GM12878 (cell line): ENCODE results near the gene BTG1. TPM values are rescaled to one million over a fixed set of nuclear protein-coding genes. Genes with fewer than 3 reads are reported as not detected.

Source experiments
- ATAC-seq: fragments of 200-7000 bp; cut with Tn5 transposase; 3 replicates; pipeline ENCODE4 v1.9.1; 2020; ENCODE audit warnings: mild to moderate bottlenecking, moderate library complexity
- BruUV-seq: library from RNA; stranded (reverse); fragments of 400-500 nt; replicated peaks from 2 replicates; lab custom pipeline; 2021; lab: Mats Ljungman, UMichigan
- CTCF ChIA-PET: fragments of 300-600 bp; sonication (Branson Sonifier 250); formaldehyde crosslinking; extraction: SDS; loops from one replicate; lab custom pipeline; 2021; ENCODE audit warnings: inconsistent platforms; lab: Yijun Ruan, JAX
- POLR2A ChIA-PET: fragments of 350-600 bp; formaldehyde crosslinking; extraction: SDS; loops from one replicate; lab custom pipeline; 2021; ENCODE audit warnings: inconsistent platforms; lab: Charles Lee
- RAD21 ChIA-PET: fragments of 300-600 bp; sonication (Branson Sonifier 250); formaldehyde crosslinking; loops from one replicate; lab custom pipeline; 2023; ENCODE audit warnings: antibody characterized with exemption; ENCODE audit not compliant: unreplicated experiment; lab: Charles Lee
- SMC1A ChIA-PET: fragments of 300-600 bp; sonication (Branson Sonifier 250); formaldehyde crosslinking; loops from one replicate; lab custom pipeline; 2023; ENCODE audit not compliant: unreplicated experiment, uncharacterized antibody; lab: Charles Lee
- DNase-seq: peaks from one replicate; pipeline ENCODE4 v3.0.0-alpha.2; 2011; ENCODE audit warnings: low read depth, low spot score
- FAIRE-seq: peaks from 3 replicates; lab custom pipeline; 2011; peaks lifted over from hg19 to GRCh38; lab: Jason Lieb, UNC
- H2AFZ ChIP-seq: 2 replicates; pipeline ENCODE4 v1.6.0; 2011; ENCODE audit warnings: low read depth, low read length, control low read depth; ENCODE audit not compliant: control insufficient read depth
- H3K27ac ChIP-seq: 2 replicates; pipeline ENCODE4 v1.5.1; 2011; ENCODE audit warnings: control low read depth; ENCODE audit not compliant: control insufficient read depth, insufficient read depth
- H3K27me3 ChIP-seq, 2 experiments: replicated peaks in 1 of 2; 2 replicates each; pipeline versions ENCODE4 v1.6.0 to v1.6.1; 2011; ENCODE audit warnings: low read length in 1 of 2; ENCODE audit not compliant: control insufficient read depth in 2 of 2, insufficient read depth in 2 of 2
- H3K36me3 ChIP-seq, 2 experiments: 2 replicates each; pipeline ENCODE4 v1.5.1; 2011; ENCODE audit warnings: low read length in 1 of 2; ENCODE audit not compliant: control insufficient read depth in 2 of 2, insufficient read depth in 2 of 2
- H3K4me1 ChIP-seq: 2 replicates; pipeline ENCODE4 v1.6.1; 2011; ENCODE audit warnings: mild to moderate bottlenecking, low read length, moderate library complexity, mixed read lengths; ENCODE audit not compliant: control insufficient read depth, insufficient read depth
- H3K4me2 ChIP-seq: 2 replicates; pipeline ENCODE4 v1.6.0; 2011; ENCODE audit warnings: control low read depth; ENCODE audit not compliant: control insufficient read depth, insufficient read depth
- H3K4me3 ChIP-seq: fragments of 200-600 bp; sonication (generic); 2 replicates; pipeline ENCODE4 v1.5.1; 2016
- H3K79me2 ChIP-seq: 2 replicates; pipeline ENCODE4 v1.6.0; 2011; ENCODE audit warnings: low read length; ENCODE audit not compliant: control insufficient read depth, insufficient read depth
- H3K9ac ChIP-seq: 2 replicates; pipeline ENCODE4 v1.8.0; 2011; ENCODE audit warnings: low read length, control low read depth, mixed read lengths; ENCODE audit not compliant: control insufficient read depth, insufficient read depth
- H3K9me3 ChIP-seq: replicated peaks from 3 replicates; pipeline ENCODE4 v1.5.1; 2011; ENCODE audit warnings: mild to moderate bottlenecking, low read length; ENCODE audit not compliant: control insufficient read depth, insufficient read depth
- H4K20me1 ChIP-seq: 2 replicates; pipeline ENCODE4 v1.6.0; 2011; ENCODE audit not compliant: control insufficient read depth, insufficient read depth
- DPF2 ChIP-seq: fragments of 450-650 bp; IDR thresholded peaks from 2 replicates; pipeline ENCODE4 v1.6.1; 2017; ENCODE audit warnings: mild to moderate bottlenecking
- HDGF ChIP-seq: fragments of 450-650 bp; IDR thresholded peaks from 2 replicates; pipeline ENCODE4 v1.6.1; 2016; ENCODE audit warnings: antibody characterized with exemption
- JUNB ChIP-seq: IDR thresholded peaks from 2 replicates; pipeline ENCODE4 v1.6.1; 2016; ENCODE audit warnings: antibody characterized with exemption, mild to moderate bottlenecking
- KLF5 ChIP-seq: fragments of 450-650 bp; IDR thresholded peaks from 2 replicates; pipeline ENCODE4 v1.6.1; 2014; ENCODE audit warnings: mild to moderate bottlenecking; ENCODE audit not compliant: partially characterized antibody
- MAX ChIP-seq: IDR thresholded peaks from 2 replicates; pipeline ENCODE4 v1.6.1; 2012; ENCODE audit warnings: low read depth, low read length, improper control_type of control experiment
- MYB ChIP-seq: fragments of 150-350 bp; IDR thresholded peaks from 2 replicates; pipeline ENCODE4 v1.6.1; 2014; ENCODE audit warnings: mild to moderate bottlenecking, low read depth, low read length, borderline replicate concordance
- PRDM15 ChIP-seq: fragments of 450-650 bp; formaldehyde crosslinking; IDR thresholded peaks from 2 replicates; pipeline ENCODE4 v1.4.0; 2020; ENCODE audit warnings: mild to moderate bottlenecking, moderate library complexity
- STAT3 ChIP-seq: IDR thresholded peaks from 2 replicates; pipeline ENCODE4 v1.6.1; 2011; ENCODE audit warnings: low read depth, low read length, improper control_type of control experiment
- TBL1XR1 ChIP-seq: IDR thresholded peaks from 2 replicates; pipeline ENCODE4 v1.6.1; 2012; ENCODE audit warnings: low read depth, low read length, improper control_type of control experiment
- TCF12 ChIP-seq: IDR thresholded peaks from 2 replicates; pipeline ENCODE4 v1.6.1; 2011; ENCODE audit warnings: low read depth, mild to moderate bottlenecking, low read length
- ZBTB4 ChIP-seq: fragments of 450-650 bp; formaldehyde crosslinking; IDR thresholded peaks from 2 replicates; pipeline ENCODE4 v1.4.0; 2022; ENCODE audit warnings: mild to moderate bottlenecking, moderate library complexity
- ZNF622 ChIP-seq: fragments of 450-650 bp; IDR thresholded peaks from 2 replicates; pipeline ENCODE4 v1.6.1; 2017; ENCODE audit warnings: mild to moderate bottlenecking, inconsistent platforms
- WGBS: methylation state at CpG from one replicate; pipeline ENCODE4 v1.1.6; 2016; ENCODE audit warnings: low lambda C conversion rate; ENCODE audit not compliant: insufficient replicate concordance, insufficient coverage; ENCODE audit errors: missing lambda C conversion rate; 5-methylcytosine and 5-hydroxymethylcytosine counted together
- in situ Hi-C: fragments of 300-500 bp; cut with MboI; formaldehyde crosslinking; loops from 9 replicates; pipeline ENCODE4 v1.14.3; 2018; ENCODE audit warnings: mixed read lengths
- intact Hi-C: fragments of 100-400 bp; cut with micrococcal nuclease; formaldehyde crosslinking; loops from one replicate; pipeline ENCODE4 v1.14.2; 2022; ENCODE audit not compliant: unreplicated experiment
- polyA plus RNA-seq, 11 experiments: library from polyadenylated mRNA; depleted of rRNA in 4 of 11; unstranded in 6 of 11; stranded (reverse) in 5 of 11; fragments of >200 nt; fragmentation: Nextera tagmentation in 4 of 11; fragmentation: Illumina TruSeq in 1 of 11; extraction: Ambion mirVana in 4 of 11; extraction: Trizol in 1 of 11; gene quantifications; 1 replicate in 1 of 11; 2 replicates in 10 of 11; pipeline versions ENCODE4 v1.2.1 to v1.2.3, GENCODE V29; 2011 to 2016; ENCODE audit warnings: inconsistent platforms in 2 of 11, missing spikeins in 2 of 11, low read depth in 1 of 11
- total RNA-seq, 4 experiments: library from RNA; depleted of rRNA in 3 of 4; stranded (reverse); fragments of >200 nt in 3 of 4; fragmentation: Illumina TruSeq in 1 of 4; extraction: Trizol in 1 of 4; gene quantifications; 2 replicates each; pipeline versions ENCODE4 v1.2.1 to v1.2.3, GENCODE V29; 2013 to 2021

The BTG1 gene
- total and polyA plus RNA-seq, 10 of the 15 experiments (the other 5 are each of a cell fraction or from before 2014, with no cell fraction given), result 23.7 to 194 (median 56.4) TPM

GRCh38 chr12:92142251-92142926 lies 3.3 kb downstream of the BTG1 start (continued):
- TF ChIP-seq STAT3 (0 out of 2 replicates have a peak, but pooled peaks have one; percentile 21), KLF5 (no peak), MAX (no peak), TBL1XR1 (0 out of 2 replicates have a peak, but pooled peaks have one; percentile 14)
- TF ChIP-seq, all 136 proteins: peak for 8

DNA sequence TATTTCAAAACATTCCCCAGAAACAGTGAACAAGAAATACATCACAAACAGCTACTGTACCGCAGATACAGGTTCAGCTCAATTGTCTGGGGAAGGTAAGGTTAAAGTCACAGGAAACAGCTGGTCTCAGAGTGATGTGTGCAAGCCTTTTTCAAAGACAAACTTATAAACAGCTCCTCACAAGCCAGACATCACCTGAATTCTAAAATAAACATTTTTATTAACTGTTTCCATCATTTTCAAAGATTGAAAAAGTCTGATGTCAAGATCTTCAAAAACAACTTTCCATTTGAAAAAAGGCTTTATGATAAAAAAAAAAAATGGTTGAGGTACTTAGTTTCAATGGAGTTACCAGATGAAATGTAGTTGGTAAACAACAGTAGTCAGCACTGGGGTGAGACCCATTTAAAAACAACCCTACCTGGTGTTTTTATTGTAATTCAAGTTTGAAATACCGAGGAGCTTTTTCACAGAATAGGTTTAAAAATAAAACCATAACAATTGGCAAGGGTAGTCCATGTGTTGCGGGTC lies 4.0 kb downstream of the BTG1 start:
- ATAC-seq (no peak), DNase-seq (no peak), FAIRE-seq (peak; percentile 41)
- ChIA-PET RAD21 (interaction anchor here (0.6 to 9.9 kb wide), 25 partner anchors 8 to 428 kb away, joined by 3 to 167 read pairs (median 5); no protein-coding TSS in a partner anchor), SMC1A (interaction anchor here (0.6 to 7.5 kb wide), 19 partner anchors 7 to 522 kb away, joined by 3 to 98 read pairs (median 4); no protein-coding TSS in a partner anchor), POLR2A (interaction anchor here (0.8 to 1.2 kb wide), 4 partner anchors 8 to 292 kb away, joined by 3 to 5 read pairs (median 4); no protein-coding TSS in a partner anchor), CTCF (interaction anchor here (0.8 to 4.6 kb wide), 5 partner anchors 8 to 330 kb away, joined by 3 to 29 read pairs (median 5); no protein-coding TSS in a partner anchor)
- in situ Hi-C loops, result loop anchor here (25.0 kb wide), 1 partner anchor 554 kb away; no protein-coding TSS in a partner anchor
- BruUV-seq, result no TSS peak
- H3K27me3 ChIP-seq, result no peaks in the 10 kb centered on the region
- WGBS, result 0% methylated on average over 3 of the region's 3 CpGs
- H3K9me3 ChIP-seq, result no peaks in the 10 kb centered on the region
- H3K36me3 ChIP-seq, result peaks cover 0 to 15% of the 10 kb centered on the region in 2 experiments; a peak in 2 of 4 replicates
- H4K20me1 ChIP-seq, result 0 out of 2 replicates have a peak, but pooled peaks cover 2% of the 10 kb centered on the region
- peak overlapping the region; percentile 65 for H3K4me2 ChIP-seq
- H3K27ac ChIP-seq, result peak overlapping the region; percentile 85
- H2AFZ ChIP-seq, result no peak overlapping the region
- H3K79me2 ChIP-seq, result peaks cover 97% of the 10 kb centered on the region
- intact Hi-C loops, result loop anchor here (5.0 kb wide), 2 partner anchors 511 to 564 kb away; no protein-coding TSS in a partner anchor
- peak overlapping the region; percentile 89 for H3K4me3 ChIP-seq
- peak overlapping the region; percentile 96 for H3K9ac ChIP-seq
- H3K4me1 ChIP-seq, result no peaks in the 10 kb centered on the region
- TF ChIP-seq ZBTB4 (CRISPR knock-in tag) (no peak), TCF12 (no peak), ZNF622 (no peak), JUNB (no peak), PRDM15 (CRISPR knock-in tag) (no peak), DPF2 (no peak), MYB (no peak), HDGF (no peak)
